ENCODE data around the gene PRKG1. TPM values are rescaled to one million over a fixed set of nuclear protein-coding genes. Genes with fewer than 3 reads are reported as not detected.

PRKG1 gene
- total RNA-seq, 1 experiment from 2014 or later, result 10.4 TPM

DNA sequence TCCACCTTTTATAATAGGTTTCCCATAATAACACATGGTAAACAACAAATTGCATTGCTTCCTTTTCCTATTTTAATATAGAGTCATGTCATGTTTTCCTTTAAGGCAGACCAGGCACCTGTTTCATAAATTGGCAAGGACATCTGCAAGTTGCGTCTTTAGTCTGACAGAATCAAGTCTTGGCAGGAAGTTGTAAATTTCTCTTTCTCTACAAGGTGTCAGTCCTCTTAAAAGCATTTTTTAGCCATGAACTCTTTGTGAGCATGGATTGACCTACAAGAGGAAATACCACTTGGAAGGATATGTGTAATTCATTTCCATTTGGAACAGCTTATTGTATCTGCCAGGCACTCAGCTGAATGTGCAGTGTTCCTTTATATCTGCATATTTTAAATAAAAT is 176.8 kb downstream of the PRKG1 start:
- Histone ChIP-seq H3K56ac (ENCODE audit: insufficient read length, low read depth, low read length) (no peak overlapping the region), H2BK20ac (ENCODE audit: low read depth, low read length, poor library complexity, severe bottlenecking) (no peak overlapping the region), H3K14ac (ENCODE audit: insufficient read depth, low read length) (no peak overlapping the region), H3K4ac (ENCODE audit: low read depth, low read length) (no peak overlapping the region), H3T11ph (ENCODE audit: low read length) (no peak overlapping the region), H3K27ac (ENCODE audit: insufficient read length, low read depth, low read length) (no peak overlapping the region), H2AK5ac (ENCODE audit: insufficient read length, low read length) (no peak overlapping the region), H3K27me3 (ENCODE audit: insufficient read depth, low read length) (no peaks in the 10 kb centered on the region), H2AFZ (ENCODE audit: low read length) (no peak overlapping the region), H4K8ac (replicated peaks; ENCODE audit: insufficient read length, low read depth, low read length) (no peak overlapping the region), H3K9me3 (ENCODE audit: control insufficient read depth, low read depth, low read length) (no peaks in the 10 kb centered on the region), H3K23ac (ENCODE audit: insufficient read length, low read depth, low read length) (no peak overlapping the region), H3K23me2 (ENCODE audit: insufficient read length, low read depth, low read length, poor library complexity, severe bottlenecking) (no peaks in the 10 kb centered on the region), H2BK5ac (ENCODE audit: insufficient read length, low read length) (no peak overlapping the region), H3K18ac (ENCODE audit: insufficient read length, low read depth, low read length) (no peak overlapping the region), H4K20me1 (ENCODE audit: control insufficient read depth, insufficient read depth, insufficient read length) (no peaks in the 10 kb centered on the region), H3K4me2 (ENCODE audit: insufficient read depth, insufficient read length, low read length) (no peak overlapping the region), H2BK120ac (ENCODE audit: low read depth, low read length, poor library complexity, severe bottlenecking) (no peak overlapping the region), H3K9ac (ENCODE audit: extremely low read depth, insufficient read length, low read length) (no peak overlapping the region), H4K5ac (ENCODE audit: insufficient read length, low read depth, low read length) (no peak overlapping the region), H2BK15ac (ENCODE audit: low read depth, low read length) (no peak overlapping the region), H3K4me1 (ENCODE audit: insufficient read depth, low read length) (peaks cover 12% of the 10 kb centered on the region), H4K91ac (ENCODE audit: insufficient read length, low read depth, low read length) (no peak overlapping the region), H2BK12ac (ENCODE audit: insufficient read length, low read depth, low read length) (no peak overlapping the region), H3K79me1 (ENCODE audit: insufficient read depth, low read depth, low read length, poor library complexity, severe bottlenecking) (no peaks in the 10 kb centered on the region), H3K79me2 (ENCODE audit: insufficient read depth, low read length) (no peaks in the 10 kb centered on the region)
- Mint-ChIP-seq H3K36me3 (ENCODE audit: insufficient read depth in 1 of 3, low read depth in 3 of 3) (no peaks in the 10 kb centered on the region), H3K4me1 (peaks cover 28 to 30% of the 10 kb centered on the region in 2 experiments), H3K27ac (no peak overlapping the region), H3K4me3 (no peak overlapping the region), H3K9me3 (no peaks in the 10 kb centered on the region), H3K27me3 (ENCODE audit: low read depth) (no peaks in the 10 kb centered on the region)
- DNase-seq, result no peak
- no CpG with 5 or more reads among the region's 1 CpG for WGBS (ENCODE audit: extremely low coverage, insufficient read length, low lambda C conversion rate)
- TF ChIP-seq, protein P1, sequence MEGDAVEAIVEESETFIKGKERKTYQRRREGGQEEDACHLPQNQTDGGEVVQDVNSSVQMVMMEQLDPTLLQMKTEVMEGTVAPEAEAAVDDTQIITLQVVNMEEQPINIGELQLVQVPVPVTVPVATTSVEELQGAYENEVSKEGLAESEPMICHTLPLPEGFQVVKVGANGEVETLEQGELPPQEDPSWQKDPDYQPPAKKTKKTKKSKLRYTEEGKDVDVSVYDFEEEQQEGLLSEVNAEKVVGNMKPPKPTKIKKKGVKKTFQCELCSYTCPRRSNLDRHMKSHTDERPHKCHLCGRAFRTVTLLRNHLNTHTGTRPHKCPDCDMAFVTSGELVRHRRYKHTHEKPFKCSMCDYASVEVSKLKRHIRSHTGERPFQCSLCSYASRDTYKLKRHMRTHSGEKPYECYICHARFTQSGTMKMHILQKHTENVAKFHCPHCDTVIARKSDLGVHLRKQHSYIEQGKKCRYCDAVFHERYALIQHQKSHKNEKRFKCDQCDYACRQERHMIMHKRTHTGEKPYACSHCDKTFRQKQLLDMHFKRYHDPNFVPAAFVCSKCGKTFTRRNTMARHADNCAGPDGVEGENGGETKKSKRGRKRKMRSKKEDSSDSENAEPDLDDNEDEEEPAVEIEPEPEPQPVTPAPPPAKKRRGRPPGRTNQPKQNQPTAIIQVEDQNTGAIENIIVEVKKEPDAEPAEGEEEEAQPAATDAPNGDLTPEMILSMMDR (conservative IDR thresholded peaks at IDR 0.05), result no peak

All from H9 (cell line).